Stimulated activated CD8-positive, alpha-beta memory T cell treated with anti-CD3 and anti-CD28 coated beads, Interleukin-15, amount 100 ng/mL, for 48 hours (primary cell): ENCODE measurements around the gene SLITRK3.

Experiments used
- DNase-seq, 2 donors: peaks; one replicate each; pipeline ENCODE4 v3.0.0-alpha.2; 2020; ENCODE audit warnings: low read depth in 2 of 2

Gene SLITRK3

DNA sequence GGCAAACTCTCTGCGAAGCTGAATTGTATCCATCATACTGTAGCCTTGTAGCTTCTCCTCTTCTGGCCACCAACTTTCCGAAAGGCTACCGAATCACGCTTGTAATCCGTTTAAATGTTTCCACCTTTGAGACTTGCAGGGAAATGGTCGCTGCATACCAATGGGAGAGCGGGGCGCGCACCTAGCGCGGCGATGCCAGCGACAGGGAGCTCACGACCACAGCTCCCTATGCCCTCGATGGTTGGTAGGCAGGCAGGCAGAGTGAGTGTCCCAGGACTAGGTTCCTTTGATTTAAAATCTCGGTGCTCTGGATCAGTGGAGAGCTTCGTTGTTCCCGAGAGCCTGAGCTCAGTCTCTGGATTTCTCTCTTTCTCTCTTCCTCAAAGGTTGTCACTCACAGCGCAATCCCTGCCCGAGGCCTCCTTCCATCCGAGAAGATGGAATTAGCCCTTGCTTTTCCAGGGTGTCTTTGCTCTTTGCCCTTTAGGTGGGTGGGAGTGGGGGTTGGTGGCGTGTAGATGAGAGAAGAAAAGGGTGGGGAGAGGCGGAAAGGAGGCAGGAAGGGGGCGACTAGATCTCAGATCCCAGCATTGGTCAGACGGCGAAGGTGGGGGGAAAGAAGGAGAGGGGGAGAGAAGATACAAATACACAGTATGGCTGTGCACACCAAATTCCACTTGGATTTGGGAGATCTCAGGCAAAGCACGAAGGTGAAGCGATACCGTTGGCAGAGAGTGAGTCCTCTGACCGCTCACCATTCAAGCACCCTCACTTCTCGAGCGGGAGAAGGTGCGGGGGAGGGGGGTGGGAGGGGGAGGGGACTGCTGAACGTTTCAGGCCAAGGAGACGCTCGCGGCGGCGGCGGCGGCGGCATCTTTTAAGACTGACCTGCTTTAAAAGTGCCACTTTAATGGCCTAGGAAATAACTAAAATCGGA, at the start of gene SLITRK3:
SLITRK3 (minus strand) TSS at position 745 of the 937 bp plus-strand sequence. CDS start 5,554 bp downstream, outside the sequence.
- no peak for DNase-seq

GRCh38 chr3:165243597-165243996, 47.4 kb upstream of the SLITRK3 start:
- DNase-seq: no peak

- no peak for DNase-seq
Observed at GRCh38 chr3:165233501-165234195, 37.5 kb upstream of the SLITRK3 start.

DNA sequence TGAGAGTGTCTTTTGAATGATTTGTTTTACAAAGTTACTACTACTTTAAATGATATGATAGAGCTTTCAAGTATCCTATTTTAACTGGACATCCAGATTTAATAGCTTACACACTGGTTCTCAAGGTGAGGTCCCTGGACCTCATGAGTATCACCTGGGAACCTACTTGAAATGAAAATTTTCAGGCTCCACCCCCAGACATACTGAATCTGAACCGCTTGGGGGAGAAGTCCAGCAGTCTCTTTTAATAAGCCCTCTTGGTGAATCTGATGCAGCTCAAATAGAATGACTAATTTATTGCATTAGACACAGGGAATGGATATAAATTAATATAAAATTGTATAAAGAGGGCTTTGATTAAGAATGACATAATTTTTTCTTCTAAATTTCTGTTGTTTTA, 29.4 kb upstream of the SLITRK3 start:
- DNase-seq: no peak

DNA sequence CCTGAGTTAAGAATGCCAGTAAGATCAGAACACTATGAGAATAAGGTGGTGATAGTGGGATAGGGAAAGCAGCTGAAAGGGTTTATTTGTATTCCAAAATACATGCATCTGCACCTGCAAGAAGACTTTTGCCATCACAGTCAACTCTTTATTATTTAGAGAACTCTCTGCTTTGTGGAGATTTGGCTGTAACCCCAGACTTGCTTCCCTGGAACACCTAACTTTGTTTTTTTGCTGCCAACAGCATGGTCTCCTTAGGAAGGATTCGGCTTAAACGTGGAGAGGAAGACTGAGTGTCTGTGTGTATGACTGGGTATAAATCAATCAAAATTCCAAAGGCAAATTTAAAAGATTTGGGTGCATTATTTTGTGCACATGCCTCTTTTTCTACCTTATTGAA, 21.6 kb upstream of the SLITRK3 start:
- DNase-seq: no peak

- DNase-seq: no peak
Observed at GRCh38 chr3:165212580-165212979, 16.4 kb upstream of the SLITRK3 start.

- DNase-seq: no peak
Observed at GRCh38 chr3:165211721-165212120, 15.5 kb upstream of the SLITRK3 start.

DNA sequence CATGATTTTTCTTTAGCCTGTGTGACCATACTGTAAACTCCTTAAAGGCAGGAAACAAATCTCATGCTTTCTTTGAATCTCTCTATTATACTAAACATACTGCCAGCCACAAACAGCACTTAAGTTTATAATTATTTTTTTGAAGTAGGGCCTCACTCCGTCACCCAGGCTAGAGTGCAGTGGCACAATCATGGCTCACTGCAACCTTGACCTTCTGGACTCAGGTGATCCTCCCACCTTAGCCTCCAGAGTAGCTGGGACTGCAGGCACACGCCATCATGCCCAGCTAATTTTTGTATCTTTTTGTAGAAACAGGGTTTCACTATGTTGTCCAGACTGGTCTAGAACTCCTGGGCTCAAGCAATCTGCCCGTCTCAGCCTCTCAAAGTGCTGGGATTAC, 14.5 kb upstream of the SLITRK3 start:
- no peak for DNase-seq

DNA sequence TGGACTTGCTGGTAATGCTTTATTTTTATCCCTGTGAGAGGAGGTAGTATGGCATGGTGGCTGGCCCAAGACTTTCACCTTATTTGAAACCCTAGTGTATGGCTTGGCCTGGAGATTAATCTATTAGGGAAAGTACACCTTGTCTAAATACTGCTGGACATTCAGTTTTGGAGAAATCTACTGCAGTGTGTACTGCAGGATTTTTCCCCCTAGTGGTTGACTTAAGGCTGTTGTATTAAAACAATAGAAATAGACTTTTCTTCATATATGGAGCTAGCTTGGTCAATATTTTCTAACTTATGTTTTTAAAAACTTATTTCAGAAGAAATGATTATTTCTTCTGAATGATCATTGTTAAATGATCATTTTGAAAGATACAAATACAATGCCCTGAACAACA, 13.9 kb upstream of the SLITRK3 start:
- DNase-seq: no peak

- DNase-seq: peak in 1 of 2 donors; percentile 13
Observed at GRCh38 chr3:165206454-165207266, 10.5 kb upstream of the SLITRK3 start.

GRCh38 chr3:165204445-165204844, 8.3 kb upstream of the SLITRK3 start:
- no peak for DNase-seq

DNA sequence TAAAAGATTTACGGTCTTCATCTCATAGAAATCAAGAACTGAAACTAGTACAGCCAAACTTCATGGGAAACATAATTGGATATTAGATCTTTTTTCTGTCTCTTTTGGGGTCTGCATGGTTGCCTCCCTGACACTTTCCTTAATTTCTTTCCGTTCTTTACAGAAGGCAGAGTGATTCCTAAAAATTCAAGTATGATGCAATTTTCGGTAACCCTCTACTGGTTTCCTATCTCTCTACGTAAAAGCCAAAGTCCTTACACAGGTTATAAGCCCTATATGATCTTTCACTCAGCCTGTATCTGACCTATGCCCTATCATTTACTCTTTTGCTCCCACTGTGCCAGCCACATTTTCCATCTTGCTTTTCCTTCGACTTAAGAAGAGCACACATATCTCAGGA, 6.8 kb upstream of the SLITRK3 start:
- DNase-seq: no peak

DNA sequence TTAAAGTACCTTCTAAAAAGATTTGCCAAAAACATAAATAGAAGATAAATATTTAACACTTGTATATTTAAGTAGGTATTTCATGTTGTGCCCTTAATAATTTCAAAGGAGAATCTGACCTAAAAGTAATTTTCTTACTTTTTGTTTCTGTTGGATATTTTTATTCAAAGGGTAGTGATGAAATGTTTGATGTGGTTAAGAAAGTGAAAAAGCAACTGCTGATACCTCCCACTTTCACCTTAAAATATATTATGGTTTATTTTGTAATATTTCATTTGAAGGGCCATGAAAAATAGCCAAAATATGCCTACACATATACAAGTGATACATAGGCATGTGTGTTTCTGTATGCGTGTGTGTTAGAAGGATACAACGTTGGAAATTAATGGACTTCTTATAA, 5.8 kb upstream of the SLITRK3 start:
- no peak for DNase-seq

DNA sequence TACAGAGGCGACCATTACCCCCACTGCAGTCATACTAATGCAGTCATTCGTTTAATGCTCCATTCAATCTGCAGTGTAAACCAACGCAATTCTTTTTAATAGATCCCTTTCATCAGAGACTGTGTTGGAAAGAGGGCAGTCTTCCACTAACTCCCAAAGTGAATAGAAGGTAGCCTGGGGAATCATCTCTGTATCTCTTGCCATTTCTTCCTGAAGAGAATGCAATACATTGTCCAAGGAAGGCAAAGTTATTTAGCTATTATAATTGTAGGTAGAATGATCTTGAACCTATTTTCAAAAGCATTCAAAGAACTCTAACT, 1.3 kb upstream of the SLITRK3 start:
- DNase-seq: no peak

- no peak for DNase-seq
Observed at GRCh38 chr3:165196577-165197480, 645 bp upstream of the SLITRK3 start.

- no peak for DNase-seq
Observed at GRCh38 chr3:165195241-165195639, 944 bp downstream of the SLITRK3 start.

DNA sequence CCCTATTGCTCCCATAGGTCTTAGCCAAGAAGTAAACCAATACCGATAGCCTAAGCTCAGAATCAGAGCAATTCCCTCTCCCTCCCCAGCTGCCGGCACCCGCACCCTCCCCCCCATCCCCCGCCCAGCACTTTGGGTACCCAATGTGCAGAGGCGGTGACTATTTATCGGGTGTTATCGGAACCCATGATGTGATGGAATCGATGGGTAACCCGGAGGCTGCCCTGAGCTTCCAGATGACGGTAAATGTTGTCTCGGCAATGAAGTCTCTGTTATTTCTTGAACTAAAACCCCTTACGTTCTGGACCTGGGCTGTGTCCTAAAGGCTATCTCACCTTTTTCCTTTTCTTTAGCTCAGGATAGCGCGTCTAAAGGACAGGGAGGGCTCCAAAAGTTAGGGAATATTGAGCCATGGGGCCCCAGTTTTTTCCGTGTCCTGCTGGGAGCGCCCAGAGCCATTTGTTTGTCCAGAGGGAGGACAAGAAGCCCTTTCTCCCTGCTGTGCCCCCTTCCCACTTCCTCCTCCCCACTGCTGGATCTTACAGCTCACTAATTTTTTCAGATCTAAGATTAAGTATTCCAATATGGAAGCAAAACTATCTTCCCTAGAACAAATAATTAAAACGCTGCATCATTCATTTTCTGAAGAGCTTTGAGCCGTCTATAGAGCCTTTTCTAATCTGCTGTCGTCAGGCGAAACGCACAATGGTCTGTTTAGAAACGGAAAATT, 1.5 kb downstream of the SLITRK3 start:
- DNase-seq: no peak

DNA sequence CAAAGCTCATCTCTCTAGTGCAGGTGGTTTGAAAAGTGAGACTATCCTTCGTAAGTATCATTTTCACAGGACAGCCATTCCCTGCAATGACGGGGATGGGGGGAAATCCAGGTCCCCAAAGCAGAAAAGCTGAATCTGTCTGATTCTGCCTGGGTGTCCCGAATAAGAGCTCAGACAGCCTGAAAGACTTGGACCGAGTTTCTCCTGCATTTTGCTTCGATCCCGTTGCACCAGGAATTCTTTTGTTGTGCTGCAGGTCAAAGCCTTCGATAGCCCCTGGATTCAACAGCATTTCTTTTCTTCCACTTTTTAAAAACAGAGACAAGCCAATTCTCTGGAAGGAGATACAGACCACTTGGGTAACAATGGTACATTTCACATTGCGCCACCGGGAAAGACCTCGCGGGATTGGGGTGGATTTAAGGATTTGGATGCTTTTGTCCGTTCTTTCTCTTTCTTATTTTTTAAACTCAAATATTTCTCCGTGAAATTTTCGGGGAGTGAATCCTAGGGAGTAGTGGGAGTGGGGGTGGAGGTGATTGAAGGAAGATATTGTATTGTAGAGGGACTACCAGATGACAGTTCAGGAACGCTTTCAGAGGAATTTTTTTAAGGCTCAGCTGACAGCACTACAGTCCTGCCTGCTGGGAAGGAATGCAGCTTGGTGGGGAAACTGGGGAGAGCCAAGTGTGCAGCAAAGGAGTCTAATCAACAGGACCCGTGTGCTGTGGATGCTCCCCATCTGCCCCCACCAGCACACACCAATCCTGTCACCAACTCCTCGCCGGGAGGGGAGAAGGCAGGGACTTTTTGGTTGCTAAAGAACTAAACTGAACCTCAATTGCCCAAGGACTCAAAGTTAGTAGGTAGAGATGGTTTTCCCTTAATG, 2.6 kb downstream of the SLITRK3 start:
- no peak for DNase-seq

GRCh38 chr3:165192610-165193192, 3.5 kb downstream of the SLITRK3 start:
- DNase-seq: no peak
